ENCODE results near the gene MEIS2.

The MEIS2 gene

DNA sequence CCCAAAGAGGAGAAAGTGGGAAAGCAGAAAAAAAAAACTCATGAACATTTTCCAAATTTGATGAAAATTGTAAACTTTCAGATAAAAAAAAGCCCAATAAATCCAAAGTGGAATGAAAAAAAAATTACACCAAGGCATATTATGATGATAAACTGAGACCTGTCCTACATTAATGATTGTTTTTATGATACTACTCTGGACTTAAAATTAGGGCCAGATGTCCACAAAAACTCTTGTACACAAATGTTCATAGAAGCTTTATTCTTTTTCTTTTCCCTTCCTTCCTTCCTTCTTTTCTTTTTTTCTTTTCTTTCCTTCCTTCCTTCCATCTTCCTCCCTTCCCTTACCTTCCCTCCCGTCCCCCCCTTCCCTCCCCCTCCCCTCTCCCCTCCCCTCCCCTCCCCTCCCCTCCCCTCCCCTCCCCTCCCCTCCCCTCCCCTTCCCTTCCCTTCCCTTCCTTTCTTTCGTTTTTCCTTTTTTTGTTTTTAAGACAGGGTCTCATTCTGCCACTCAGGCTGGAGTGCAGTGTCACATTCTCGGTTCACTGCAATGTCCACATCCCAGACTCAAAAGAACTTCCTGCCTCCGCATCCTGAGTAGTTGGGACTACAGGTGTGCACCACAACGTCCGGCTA, 243.9 kb downstream of the MEIS2 start:
- Histone ChIP-seq H3K4me3 (ENCODE audit: low read length in 2 of 2) (no peak overlapping the region), H3K36me3 (ENCODE audit: control insufficient read depth in 2 of 2, insufficient read depth in 2 of 2, low read length in 2 of 2) (no peaks in the 10 kb centered on the region), H3K9ac (ENCODE audit: low read length in 2 of 2) (no peak overlapping the region), H3K27me3 (ENCODE audit: control insufficient read depth in 1 of 2, insufficient read depth in 2 of 2, low read length in 2 of 2) (no peaks in the 10 kb centered on the region), H3K9me3 (ENCODE audit: control insufficient read depth in 2 of 2, low read length in 2 of 2) (no peaks in the 10 kb centered on the region), H3K27ac (ENCODE audit: low read length) (no peak overlapping the region), H3K4me1 (ENCODE audit: control insufficient read depth, insufficient read depth, low read length) (no peaks in the 10 kb centered on the region)

DNA sequence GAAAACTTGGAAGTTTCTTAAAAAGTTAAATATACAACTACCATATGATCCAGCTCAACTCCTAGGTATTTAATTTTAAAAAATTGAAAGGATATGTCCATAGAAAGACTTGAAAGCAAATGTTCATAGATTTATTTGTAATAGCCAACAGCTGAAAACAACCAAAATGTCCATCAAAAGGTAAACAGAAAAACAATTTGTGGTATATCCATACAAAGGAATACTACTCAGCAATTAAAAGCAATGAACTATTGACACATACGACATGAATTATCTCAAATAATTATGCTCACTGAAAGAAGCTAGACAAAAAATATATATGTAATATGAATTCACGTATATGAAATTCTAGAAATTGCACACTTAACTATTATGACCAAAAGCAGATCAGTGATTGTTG, 249.5 kb downstream of the MEIS2 start:
- Histone ChIP-seq H3K9ac (ENCODE audit: low read length in 2 of 2) (no peak overlapping the region), H3K27ac (ENCODE audit: low read length) (no peak overlapping the region), H3K9me3 (ENCODE audit: control insufficient read depth in 2 of 2, low read length in 2 of 2) (no peaks in the 10 kb centered on the region), H3K4me3 (ENCODE audit: low read length in 2 of 2) (no peak overlapping the region), H3K27me3 (ENCODE audit: control insufficient read depth in 1 of 2, insufficient read depth in 2 of 2, low read length in 2 of 2) (no peaks in the 10 kb centered on the region), H3K4me1 (ENCODE audit: control insufficient read depth, insufficient read depth, low read length) (no peaks in the 10 kb centered on the region), H3K36me3 (ENCODE audit: control insufficient read depth in 2 of 2, insufficient read depth in 2 of 2, low read length in 2 of 2) (no peaks in the 10 kb centered on the region)

DNA sequence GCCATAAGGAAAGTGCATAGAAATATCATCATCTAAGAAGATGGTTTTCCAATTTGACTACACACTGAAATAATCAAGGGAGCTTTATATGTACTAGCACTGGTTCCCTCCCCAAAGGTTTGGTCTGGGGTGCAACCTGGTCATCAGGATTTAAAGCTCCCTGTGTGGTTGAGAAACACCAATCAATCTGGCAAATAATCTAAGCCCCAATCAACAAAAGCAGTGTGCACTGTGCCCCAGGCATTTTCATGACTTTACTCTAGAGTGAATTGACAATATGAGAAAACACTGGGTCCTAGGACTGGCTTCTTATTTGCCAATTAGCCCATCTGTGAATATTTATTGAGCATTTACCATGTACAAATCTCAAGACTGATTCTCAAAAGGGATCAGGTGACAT, 255.1 kb downstream of the MEIS2 start:
- Histone ChIP-seq H3K27ac (ENCODE audit: low read length) (no peak overlapping the region), H3K9ac (ENCODE audit: low read length in 2 of 2) (no peak overlapping the region), H3K4me1 (ENCODE audit: control insufficient read depth, insufficient read depth, low read length) (no peaks in the 10 kb centered on the region), H3K9me3 (ENCODE audit: control insufficient read depth in 2 of 2, low read length in 2 of 2) (no peaks in the 10 kb centered on the region), H3K36me3 (ENCODE audit: control insufficient read depth in 2 of 2, insufficient read depth in 2 of 2, low read length in 2 of 2) (no peaks in the 10 kb centered on the region), H3K4me3 (ENCODE audit: low read length in 2 of 2) (no peak overlapping the region), H3K27me3 (ENCODE audit: control insufficient read depth in 1 of 2, insufficient read depth in 2 of 2, low read length in 2 of 2) (no peaks in the 10 kb centered on the region)

DNA sequence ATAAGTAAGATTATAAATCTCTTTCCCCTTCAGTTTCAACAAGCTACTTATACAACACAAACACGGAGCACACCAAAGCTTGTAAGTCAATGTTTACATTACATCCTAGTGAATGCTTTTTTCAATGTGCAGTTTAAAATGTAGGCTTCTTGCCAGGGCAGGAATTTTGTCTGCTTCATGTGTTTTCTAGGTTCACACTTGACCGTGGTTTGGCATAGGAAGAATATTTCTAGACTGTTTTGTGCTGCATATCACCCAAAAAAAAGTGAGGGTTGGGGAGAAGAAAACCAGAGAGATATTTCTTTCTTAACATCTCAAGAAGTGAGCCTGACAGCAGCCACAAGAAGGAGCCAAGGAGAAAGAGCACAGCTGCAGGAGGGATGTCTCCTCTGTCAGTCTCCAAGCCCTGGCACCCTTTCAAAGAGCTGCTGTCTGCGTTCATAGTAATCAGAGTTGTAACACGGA, 255.8 kb downstream of the MEIS2 start:
- H3K4me3 ChIP-seq (ENCODE audit: low read length in 2 of 2): no peak overlapping the region
- H3K36me3 ChIP-seq (ENCODE audit: control insufficient read depth in 2 of 2, insufficient read depth in 2 of 2, low read length in 2 of 2): no peaks in the 10 kb centered on the region
- no peak overlapping the region for H3K27ac ChIP-seq (ENCODE audit: low read length)
- H3K4me1 ChIP-seq (ENCODE audit: control insufficient read depth, insufficient read depth, low read length): no peaks in the 10 kb centered on the region
- no peaks in the 10 kb centered on the region for H3K27me3 ChIP-seq (ENCODE audit: control insufficient read depth in 1 of 2, insufficient read depth in 2 of 2, low read length in 2 of 2)
- no peak overlapping the region for H3K9ac ChIP-seq (ENCODE audit: low read length in 2 of 2)
- no peaks in the 10 kb centered on the region for H3K9me3 ChIP-seq (ENCODE audit: control insufficient read depth in 2 of 2, low read length in 2 of 2)

DNA sequence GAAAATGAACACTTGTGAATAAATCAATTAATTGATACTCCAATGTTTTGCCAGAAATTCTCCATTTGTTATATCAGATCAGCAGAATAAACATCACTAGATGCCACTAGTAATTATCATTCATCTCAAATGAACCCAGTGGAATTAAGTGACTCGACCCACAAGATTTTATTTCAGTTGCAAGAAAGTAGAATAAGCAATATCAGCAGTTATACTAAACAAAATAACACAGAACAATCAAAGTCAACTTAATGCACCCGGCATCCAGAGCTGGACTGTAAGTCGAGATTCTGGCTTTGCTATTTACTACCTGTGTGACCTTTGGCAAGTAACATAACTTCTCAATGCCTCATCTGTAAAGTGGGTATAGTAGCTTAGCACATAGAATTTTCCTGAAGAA, 256.5 kb downstream of the MEIS2 start:
- Histone ChIP-seq H3K4me1 (ENCODE audit: control insufficient read depth, insufficient read depth, low read length) (no peaks in the 10 kb centered on the region), H3K27me3 (ENCODE audit: control insufficient read depth in 1 of 2, insufficient read depth in 2 of 2, low read length in 2 of 2) (no peaks in the 10 kb centered on the region), H3K36me3 (ENCODE audit: control insufficient read depth in 2 of 2, insufficient read depth in 2 of 2, low read length in 2 of 2) (no peaks in the 10 kb centered on the region), H3K4me3 (ENCODE audit: low read length in 2 of 2) (no peak overlapping the region), H3K9me3 (ENCODE audit: control insufficient read depth in 2 of 2, low read length in 2 of 2) (no peaks in the 10 kb centered on the region), H3K9ac (ENCODE audit: low read length in 2 of 2) (no peak overlapping the region), H3K27ac (ENCODE audit: low read length) (no peak overlapping the region)

DNA sequence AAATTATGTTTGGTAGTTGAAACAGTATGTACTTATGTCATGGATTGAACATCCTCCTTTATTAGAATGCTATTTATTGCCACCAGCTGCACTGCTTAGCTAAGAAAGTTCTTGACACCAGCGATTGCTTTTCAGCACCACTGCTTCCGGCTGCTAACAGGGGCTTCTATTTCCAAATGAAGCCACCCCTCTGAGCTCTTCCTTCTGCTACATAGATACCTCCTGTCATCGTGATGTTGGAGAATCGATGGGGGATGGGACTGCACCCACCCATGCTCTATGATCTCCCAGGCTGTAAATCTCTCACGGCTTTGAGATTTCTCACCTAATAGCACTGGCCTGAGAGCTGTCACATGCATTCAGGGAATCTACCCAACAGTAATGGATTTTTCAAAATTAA, 259.2 kb downstream of the MEIS2 start:
- Histone ChIP-seq H3K27ac (ENCODE audit: low read length) (no peak overlapping the region), H3K9me3 (ENCODE audit: control insufficient read depth in 2 of 2, low read length in 2 of 2) (no peaks in the 10 kb centered on the region), H3K9ac (ENCODE audit: low read length in 2 of 2) (no peak overlapping the region), H3K4me1 (ENCODE audit: control insufficient read depth, insufficient read depth, low read length) (no peaks in the 10 kb centered on the region), H3K27me3 (ENCODE audit: control insufficient read depth in 1 of 2, insufficient read depth in 2 of 2, low read length in 2 of 2) (no peaks in the 10 kb centered on the region), H3K4me3 (ENCODE audit: low read length in 2 of 2) (no peak overlapping the region), H3K36me3 (ENCODE audit: control insufficient read depth in 2 of 2, insufficient read depth in 2 of 2, low read length in 2 of 2) (no peaks in the 10 kb centered on the region)

All from stomach smooth muscle (tissue), 2 donors.